Measurements from ENCODE around the gene CDH22.

Gene CDH22

GRCh38 chr20:46343975-46344357 lies 35.7 kb upstream of the CDH22 start:
- DNase-seq (ENCODE audit: low spot score) = no peak

GRCh38 chr20:46343348-46343974 lies 35.2 kb upstream of the CDH22 start:
- no peak for DNase-seq (ENCODE audit: low spot score)

GRCh38 chr20:46342451-46343347 lies 34.4 kb upstream of the CDH22 start:
- DNase-seq (ENCODE audit: low spot score) = no peak

GRCh38 chr20:46342010-46342378 lies 33.7 kb upstream of the CDH22 start:
- no peak for DNase-seq (ENCODE audit: low spot score)

- no peak for DNase-seq (ENCODE audit: low spot score)
These were observed 33.0 kb upstream of the CDH22 start for GRCh38 chr20:46341074-46342009.

- no peak for DNase-seq (ENCODE audit: low spot score)
These were observed 30.7 kb upstream of the CDH22 start for GRCh38 chr20:46339037-46339436.

- no peak for DNase-seq (ENCODE audit: low spot score)
These were observed 28.4 kb upstream of the CDH22 start for GRCh38 chr20:46336735-46337134.

- no peak for DNase-seq (ENCODE audit: low spot score)
These were observed 26.1 kb upstream of the CDH22 start for GRCh38 chr20:46334303-46334904.

- no peak for DNase-seq (ENCODE audit: low spot score)
These were observed 25.1 kb upstream of the CDH22 start for GRCh38 chr20:46333161-46333991.

GRCh38 chr20:46332373-46333160 lies 24.3 kb upstream of the CDH22 start:
- DNase-seq (ENCODE audit: low spot score) = no peak

- no peak for DNase-seq (ENCODE audit: low spot score)
These were observed 23.5 kb upstream of the CDH22 start for GRCh38 chr20:46331611-46332361.

GRCh38 chr20:46330831-46331371 lies 22.6 kb upstream of the CDH22 start:
- DNase-seq (ENCODE audit: low spot score) = no peak

GRCh38 chr20:46330072-46330763 lies 21.9 kb upstream of the CDH22 start:
- DNase-seq (ENCODE audit: low spot score) = no peak

- no peak for DNase-seq (ENCODE audit: low spot score)
These were observed 20.0 kb upstream of the CDH22 start for GRCh38 chr20:46328200-46328882.

GRCh38 chr20:46327557-46327956 lies 19.3 kb upstream of the CDH22 start:
- no peak for DNase-seq (ENCODE audit: low spot score)

- no peak for DNase-seq (ENCODE audit: low spot score)
These were observed 17.5 kb upstream of the CDH22 start for GRCh38 chr20:46325789-46326188.

- no peak for DNase-seq (ENCODE audit: low spot score)
These were observed 16.8 kb upstream of the CDH22 start for GRCh38 chr20:46324960-46325703.
